ENCODE results near the gene OSER1. TPM values are rescaled to one million over a fixed set of nuclear protein-coding genes. Genes with fewer than 3 reads are reported as not detected.

OSER1 gene
- total RNA-seq, 6 experiments from 2014 or later: 13.0 to 20.4 (median 17.3) TPM

DNA sequence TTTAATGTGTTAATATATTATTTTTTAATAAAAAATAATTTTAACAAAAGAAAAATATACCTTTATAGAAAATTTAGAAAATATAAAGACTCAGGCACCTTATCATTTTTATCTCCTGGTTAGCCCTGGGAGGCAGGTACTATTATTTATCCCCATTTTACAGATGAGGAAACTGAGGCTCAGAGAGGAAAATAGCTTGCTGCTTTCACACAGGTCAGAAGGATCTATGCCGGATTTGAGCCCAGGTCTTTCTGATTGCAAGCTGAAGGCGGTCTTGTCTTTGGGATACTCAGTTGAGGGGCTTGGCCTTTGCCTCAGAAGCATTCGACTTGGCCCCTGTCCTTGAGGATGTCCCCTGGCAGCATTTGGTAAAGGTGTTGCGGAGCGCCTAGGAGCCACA is 11.5 kb upstream of the OSER1 start:
- 78% methylated on average over 2 of the region's 5 CpGs for WGBS (ENCODE audit: insufficient coverage, low coverage, low lambda C conversion rate, missing lambda C conversion rate)
- TF ChIP-seq, protein P1, sequence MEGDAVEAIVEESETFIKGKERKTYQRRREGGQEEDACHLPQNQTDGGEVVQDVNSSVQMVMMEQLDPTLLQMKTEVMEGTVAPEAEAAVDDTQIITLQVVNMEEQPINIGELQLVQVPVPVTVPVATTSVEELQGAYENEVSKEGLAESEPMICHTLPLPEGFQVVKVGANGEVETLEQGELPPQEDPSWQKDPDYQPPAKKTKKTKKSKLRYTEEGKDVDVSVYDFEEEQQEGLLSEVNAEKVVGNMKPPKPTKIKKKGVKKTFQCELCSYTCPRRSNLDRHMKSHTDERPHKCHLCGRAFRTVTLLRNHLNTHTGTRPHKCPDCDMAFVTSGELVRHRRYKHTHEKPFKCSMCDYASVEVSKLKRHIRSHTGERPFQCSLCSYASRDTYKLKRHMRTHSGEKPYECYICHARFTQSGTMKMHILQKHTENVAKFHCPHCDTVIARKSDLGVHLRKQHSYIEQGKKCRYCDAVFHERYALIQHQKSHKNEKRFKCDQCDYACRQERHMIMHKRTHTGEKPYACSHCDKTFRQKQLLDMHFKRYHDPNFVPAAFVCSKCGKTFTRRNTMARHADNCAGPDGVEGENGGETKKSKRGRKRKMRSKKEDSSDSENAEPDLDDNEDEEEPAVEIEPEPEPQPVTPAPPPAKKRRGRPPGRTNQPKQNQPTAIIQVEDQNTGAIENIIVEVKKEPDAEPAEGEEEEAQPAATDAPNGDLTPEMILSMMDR (IDR thresholded peaks at IDR 0.05): no peak
- TF ChIP-seq POLR2A (IDR thresholded peaks at IDR 0.05): no peak

DNA sequence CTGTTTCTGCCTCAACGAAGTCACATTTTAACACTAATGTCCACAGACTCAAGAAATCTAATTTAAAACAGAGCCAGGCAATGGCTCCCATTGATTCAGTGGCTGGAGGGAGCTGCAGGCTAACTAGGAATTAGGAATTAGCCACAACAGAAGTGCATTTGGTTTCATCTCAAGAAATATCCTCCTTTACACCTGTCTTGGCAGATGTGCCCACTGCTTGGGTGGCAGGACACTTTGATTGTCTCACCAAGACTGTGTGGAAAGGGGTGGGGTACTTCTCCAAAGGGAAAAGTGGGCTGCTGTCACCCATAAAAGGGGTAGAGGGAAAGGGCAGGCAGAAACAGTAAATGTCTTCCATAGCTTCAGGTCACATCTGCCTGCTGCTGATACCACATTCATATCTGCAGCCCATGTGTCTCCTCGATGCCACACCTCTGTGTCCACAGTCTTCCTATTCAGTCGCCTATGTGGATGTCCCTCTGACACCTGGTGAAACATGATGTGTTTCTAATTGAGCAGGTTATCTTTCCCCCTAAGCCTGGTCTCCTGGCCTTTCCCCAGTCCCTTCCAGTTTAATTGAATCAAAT is 10.9 kb upstream of the OSER1 start:
- no peak for DNase-seq
- H3K4me3 ChIP-seq: no peak overlapping the region
- no peaks in the 10 kb centered on the region for H3K9me3 ChIP-seq
- H3K36me3 ChIP-seq: peaks cover 0 to 2% (median 0%) of the 10 kb centered on the region in 4 donors
- intact Hi-C loops (cut with DNase I): loop anchor here in 1 of 2 donors (10.0 kb wide), 1 partner anchor 83 kb away; no protein-coding TSS in a partner anchor
- no peak for ATAC-seq
- peaks cover 0 to 10% (median 4%) of the 10 kb centered on the region in 4 donors for H3K4me1 ChIP-seq
- no peak overlapping the region for H3K27ac ChIP-seq
- 100% methylated on average over 1 of the region's 3 CpGs for WGBS (ENCODE audit: insufficient coverage, low coverage, low lambda C conversion rate, missing lambda C conversion rate)
- TF ChIP-seq, protein P1 (IDR thresholded peaks at IDR 0.05): no peak
- no peak for TF ChIP-seq POLR2A (IDR thresholded peaks at IDR 0.05)
- no peaks in the 10 kb centered on the region for H3K27me3 ChIP-seq

More for the DNA sequence above, 11.5 kb upstream of the OSER1 start:
- no peak for DNase-seq
- Histone ChIP-seq H3K27me3 (no peaks in the 10 kb centered on the region), H3K4me3 (no peak overlapping the region), H3K27ac (no peak overlapping the region), H3K4me1 (peaks cover 0 to 10% (median 4%) of the 10 kb centered on the region in 4 donors), H3K36me3 (no peaks in the 10 kb centered on the region), H3K9me3 (no peaks in the 10 kb centered on the region)
- intact Hi-C loops (cut with DNase I): loop anchor here in 1 of 2 donors (10.0 kb wide), 1 partner anchor 83 kb away; no protein-coding TSS in a partner anchor
- no peak for ATAC-seq

- H3K27ac ChIP-seq: no peak overlapping the region
- WGBS (ENCODE audit: insufficient coverage, low coverage, low lambda C conversion rate, missing lambda C conversion rate): 63% methylated on average over 6 of the region's 6 CpGs
Observed at GRCh38 chr20:44219791-44220190, 9.2 kb upstream of the OSER1 start.

DNA sequence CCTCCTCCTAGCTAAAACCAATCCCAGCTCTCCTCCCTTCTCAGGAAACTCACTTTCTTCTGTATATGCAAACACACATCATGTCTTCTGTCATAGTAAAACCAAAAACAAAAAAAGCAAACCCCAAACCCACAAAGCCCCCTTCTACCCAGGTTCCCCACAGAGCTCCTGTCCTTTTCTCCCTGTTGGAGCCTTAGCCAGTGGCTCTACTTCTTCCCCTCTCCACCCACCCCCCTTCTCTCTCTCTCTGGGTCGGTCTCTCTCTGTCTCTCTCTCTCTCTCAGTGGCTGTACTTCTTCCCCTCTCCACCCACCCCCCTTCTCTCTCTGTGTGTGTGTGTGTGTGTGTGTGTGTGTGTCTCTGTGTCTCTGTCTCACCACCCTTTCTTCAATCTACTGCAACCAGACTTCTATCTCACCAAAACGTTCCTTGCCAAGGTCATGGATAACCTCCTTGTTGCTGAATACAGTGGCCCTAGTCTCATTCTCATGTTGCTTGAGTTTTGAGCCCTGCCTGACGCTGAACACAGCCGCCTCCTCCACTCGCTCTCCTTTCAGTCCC is 8.7 kb upstream of the OSER1 start:
- no peaks in the 10 kb centered on the region for H3K27me3 ChIP-seq
- TF ChIP-seq, protein P1 (IDR thresholded peaks at IDR 0.05): no peak
- TF ChIP-seq POLR2A (IDR thresholded peaks at IDR 0.05): no peak
- DNase-seq: no peak
- ATAC-seq: no peak
- intact Hi-C loops (cut with DNase I): loop anchor here (5.0 to 10.0 kb wide), 2 partner anchors 93 to 266 kb away; partner anchors contain the start of gene FITM2 (in 1 of the 2)
- 70% methylated on average over 5 of the region's 5 CpGs for WGBS (ENCODE audit: insufficient coverage, low coverage, low lambda C conversion rate, missing lambda C conversion rate)
- no peak overlapping the region for H3K4me3 ChIP-seq
- peaks cover 0 to 6% (median 0%) of the 10 kb centered on the region in 4 donors for H3K36me3 ChIP-seq
- peaks cover 0 to 10% (median 4%) of the 10 kb centered on the region in 4 donors for H3K4me1 ChIP-seq
- no peaks in the 10 kb centered on the region for H3K9me3 ChIP-seq
- no peak overlapping the region for H3K27ac ChIP-seq

More at GRCh38 chr20:44219791-44220190, 9.2 kb upstream of the OSER1 start:
- Histone ChIP-seq H3K27me3 (no peaks in the 10 kb centered on the region), H3K36me3 (peaks cover 0 to 6% (median 0%) of the 10 kb centered on the region in 4 donors), H3K4me1 (peaks cover 0 to 10% (median 4%) of the 10 kb centered on the region in 4 donors), H3K4me3 (no peak overlapping the region), H3K9me3 (no peaks in the 10 kb centered on the region)
- no peak for ATAC-seq
- no peak for DNase-seq
- intact Hi-C loops (cut with DNase I): loop anchor here (5.0 to 10.0 kb wide), 3 partner anchors 85 to 265 kb away; partner anchors contain the start of gene FITM2 (in 1 of the 2)
- TF ChIP-seq POLR2A (IDR thresholded peaks at IDR 0.05): no peak
- TF ChIP-seq, protein P1 (IDR thresholded peaks at IDR 0.05): no peak

Data from right lobe of liver (tissue), 6 donors.